Left lung (tissue), 10 donors: ENCODE data around the gene CSRNP3. TPM values are rescaled to one million over a fixed set of nuclear protein-coding genes. Genes with fewer than 3 reads are reported as not detected.

Experiments used
- ATAC-seq: fragments of 200-7000 bp; cut with Tn5 transposase; one replicate; pipeline ENCODE4 v1.9.1; 2020; ENCODE audit warnings: moderate library complexity
- DNase-seq, 4 donors: peaks; one replicate each; pipeline ENCODE4 v3.0.0-alpha.2; 2013 to 2020
- H3K27ac ChIP-seq, 2 donors: fragments of 200-600 bp; sonication (generic) in 1 of 2; one replicate each; pipeline versions ENCODE4 v1.5.0 to v1.8.0; 2020 to 2021
- H3K27me3 ChIP-seq, 2 donors: fragments of 200-600 bp; sonication (generic) in 1 of 2; one replicate each; pipeline versions ENCODE4 v1.5.0 to v1.8.0; 2020 to 2021
- H3K36me3 ChIP-seq, 2 donors: fragments of 200-600 bp; sonication (generic) in 1 of 2; one replicate each; pipeline versions ENCODE4 v1.5.0 to v1.8.0; 2020 to 2021
- H3K4me1 ChIP-seq, 2 donors: fragments of 200-600 bp; one replicate each; pipeline ENCODE4 v1.8.0; 2021
- H3K4me3 ChIP-seq, 2 donors: fragments of 200-600 bp; sonication (generic) in 1 of 2; one replicate each; pipeline versions ENCODE4 v1.5.0 to v1.8.0; 2020 to 2021; ENCODE audit warnings: mild to moderate bottlenecking in 1 of 2
- H3K9me3 ChIP-seq, 2 donors: fragments of 200-600 bp; sonication (generic) in 1 of 2; one replicate each; pipeline versions ENCODE4 v1.5.0 to v1.8.0; 2020 to 2021
- intact Hi-C, 2 donors: fragments of 100-400 bp; cut with DNase I; formaldehyde crosslinking; loops; one replicate each; pipeline versions ENCODE4 v1.11.2 to v1.14.2; 2022
- polyA plus RNA-seq, 6 donors: library from polyadenylated mRNA; unstranded; fragments of 120-200 nt; gene quantifications; one replicate each; pipeline ENCODE4 v1.2.1, GENCODE V29; 2013; ENCODE audit not compliant: insufficient read length in 6 of 6
- total RNA-seq, 2 donors: library from RNA; stranded (reverse); fragmentation: NEBNext Ultra II Directional; extraction: Animal tissue kit (Norgen Biotek cat#: 25700); gene quantifications; one replicate each; pipeline ENCODE4 v1.2.1, GENCODE V29; 2021
- TF ChIP-seq, protein P1 (sequence below), 2 donors: fragments of 200-600 bp; sonication (generic) in 1 of 2; IDR thresholded peaks; one replicate each; pipeline versions ENCODE4 v1.5.0 to v1.8.0; 2021; ENCODE audit warnings: antibody characterized with exemption in 2 of 2
- donor health status: DM: no; HTN: yes; CAD: no.
- donor health status: DM: no; HTN: no; CAD: no.

CSRNP3 gene
- total and polyA plus RNA-seq, 8 donors = 1.5 to 11.4 (median 8.3) TPM

DNA sequence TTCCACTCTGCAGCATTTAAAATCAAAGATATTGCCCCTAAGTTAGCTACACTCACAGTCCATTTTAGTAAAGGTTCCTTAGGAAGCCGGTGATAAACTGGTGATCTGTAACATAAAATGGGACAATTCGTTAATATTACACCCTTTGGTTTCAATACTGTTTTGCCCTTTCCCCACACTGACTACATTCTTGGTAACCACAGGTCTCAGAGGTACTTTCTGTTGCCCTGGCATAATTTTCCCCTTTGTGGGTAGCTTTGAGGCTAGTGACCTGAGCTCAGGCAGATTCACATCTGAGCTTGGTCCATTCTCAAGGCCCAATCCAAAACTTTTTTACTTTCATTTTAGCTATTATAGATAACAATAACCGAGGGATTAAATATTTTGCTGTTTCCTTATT lies 32.9 kb upstream of the CSRNP3 start:
- H3K4me3 ChIP-seq = no peak overlapping the region
- intact Hi-C loops = no loop called here
- no peaks in the 10 kb centered on the region for H3K36me3 ChIP-seq
- no peaks in the 10 kb centered on the region for H3K27me3 ChIP-seq
- no peaks in the 10 kb centered on the region for H3K4me1 ChIP-seq
- DNase-seq = no peak
- TF ChIP-seq, protein P1, sequence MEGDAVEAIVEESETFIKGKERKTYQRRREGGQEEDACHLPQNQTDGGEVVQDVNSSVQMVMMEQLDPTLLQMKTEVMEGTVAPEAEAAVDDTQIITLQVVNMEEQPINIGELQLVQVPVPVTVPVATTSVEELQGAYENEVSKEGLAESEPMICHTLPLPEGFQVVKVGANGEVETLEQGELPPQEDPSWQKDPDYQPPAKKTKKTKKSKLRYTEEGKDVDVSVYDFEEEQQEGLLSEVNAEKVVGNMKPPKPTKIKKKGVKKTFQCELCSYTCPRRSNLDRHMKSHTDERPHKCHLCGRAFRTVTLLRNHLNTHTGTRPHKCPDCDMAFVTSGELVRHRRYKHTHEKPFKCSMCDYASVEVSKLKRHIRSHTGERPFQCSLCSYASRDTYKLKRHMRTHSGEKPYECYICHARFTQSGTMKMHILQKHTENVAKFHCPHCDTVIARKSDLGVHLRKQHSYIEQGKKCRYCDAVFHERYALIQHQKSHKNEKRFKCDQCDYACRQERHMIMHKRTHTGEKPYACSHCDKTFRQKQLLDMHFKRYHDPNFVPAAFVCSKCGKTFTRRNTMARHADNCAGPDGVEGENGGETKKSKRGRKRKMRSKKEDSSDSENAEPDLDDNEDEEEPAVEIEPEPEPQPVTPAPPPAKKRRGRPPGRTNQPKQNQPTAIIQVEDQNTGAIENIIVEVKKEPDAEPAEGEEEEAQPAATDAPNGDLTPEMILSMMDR (IDR thresholded peaks at IDR 0.05) = no peak
- no peaks in the 10 kb centered on the region for H3K9me3 ChIP-seq
- H3K27ac ChIP-seq = no peak overlapping the region
- no peak for ATAC-seq

DNA sequence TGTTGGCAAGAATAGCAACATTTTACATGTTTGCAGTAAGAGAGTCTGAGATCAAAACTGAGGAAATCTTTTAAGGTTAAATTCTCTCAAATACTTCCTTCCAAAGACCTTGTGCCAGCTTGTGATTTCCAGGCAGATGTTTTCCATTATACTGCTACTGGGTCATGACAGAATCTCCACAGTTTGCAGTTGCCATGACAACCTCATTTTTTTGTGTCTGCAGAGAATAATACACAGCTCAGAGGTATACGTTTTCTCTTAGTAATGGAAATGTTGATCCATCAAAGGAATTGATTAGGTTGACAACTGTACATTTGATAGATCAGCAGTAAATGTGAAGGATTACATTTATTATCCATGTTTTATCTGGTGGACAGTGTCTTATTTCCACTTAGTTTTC lies 29.1 kb upstream of the CSRNP3 start:
- Histone ChIP-seq H3K27ac (no peak overlapping the region), H3K4me3 (no peak overlapping the region), H3K4me1 (no peaks in the 10 kb centered on the region), H3K27me3 (no peaks in the 10 kb centered on the region), H3K36me3 (no peaks in the 10 kb centered on the region), H3K9me3 (no peaks in the 10 kb centered on the region)
- TF ChIP-seq, protein P1 (IDR thresholded peaks at IDR 0.05) = no peak
- DNase-seq (peak in 2 of 4 donors; percentile 36 to 62), ATAC-seq (no peak)
- intact Hi-C loops = no loop called here

DNA sequence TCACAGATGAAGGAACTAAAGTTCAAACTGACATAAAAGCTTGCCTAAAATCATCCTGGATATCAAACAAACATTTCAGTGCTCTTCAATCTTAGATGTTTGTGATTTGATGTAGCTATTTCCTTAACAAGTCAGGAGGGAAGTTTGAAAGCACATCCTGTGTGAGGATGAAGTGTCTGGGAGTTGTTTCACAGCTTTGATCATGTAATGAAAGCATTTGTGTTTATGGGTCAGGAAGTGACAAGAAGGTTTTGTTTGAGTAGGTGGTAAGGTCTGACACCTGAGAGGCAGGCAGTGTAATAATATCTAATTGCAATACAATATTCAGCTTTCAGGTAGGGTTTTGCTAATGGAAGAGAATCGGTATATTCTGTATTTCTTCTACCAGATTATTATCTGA lies 26.0 kb upstream of the CSRNP3 start:
- Histone ChIP-seq H3K36me3 (no peaks in the 10 kb centered on the region), H3K27me3 (no peaks in the 10 kb centered on the region), H3K27ac (no peak overlapping the region), H3K4me3 (no peak overlapping the region), H3K4me1 (no peaks in the 10 kb centered on the region), H3K9me3 (no peaks in the 10 kb centered on the region)
- TF ChIP-seq, protein P1 (IDR thresholded peaks at IDR 0.05) = no peak
- ATAC-seq = no peak
- DNase-seq = no peak
- intact Hi-C loops = no loop called here

DNA sequence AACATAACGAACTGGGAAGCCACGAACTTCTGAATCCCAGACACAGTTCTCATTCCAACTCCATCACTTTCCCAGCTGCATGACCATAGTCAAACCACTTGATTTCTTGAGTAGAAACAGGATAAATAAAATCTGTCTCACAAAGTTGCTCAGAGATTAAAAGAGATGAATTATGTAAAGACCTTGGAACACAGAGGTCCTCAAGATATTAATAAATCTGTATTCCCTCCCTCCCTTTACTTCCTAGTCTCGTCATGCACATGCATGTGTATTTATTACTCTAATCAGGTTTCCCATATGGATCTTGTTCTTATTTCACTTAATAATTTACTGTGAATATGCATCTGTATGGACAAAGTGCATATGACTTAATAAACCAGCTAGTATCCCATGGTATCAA lies 21.1 kb upstream of the CSRNP3 start:
- no peak overlapping the region for H3K27ac ChIP-seq
- intact Hi-C loops = no loop called here
- H3K4me3 ChIP-seq = no peak overlapping the region
- no peaks in the 10 kb centered on the region for H3K9me3 ChIP-seq
- peak in 2 of 4 donors; percentile 70 to 81 for DNase-seq
- TF ChIP-seq, protein P1 (IDR thresholded peaks at IDR 0.05) = no peak
- no peaks in the 10 kb centered on the region for H3K36me3 ChIP-seq
- ATAC-seq = no peak
- H3K4me1 ChIP-seq = no peaks in the 10 kb centered on the region
- no peaks in the 10 kb centered on the region for H3K27me3 ChIP-seq

DNA sequence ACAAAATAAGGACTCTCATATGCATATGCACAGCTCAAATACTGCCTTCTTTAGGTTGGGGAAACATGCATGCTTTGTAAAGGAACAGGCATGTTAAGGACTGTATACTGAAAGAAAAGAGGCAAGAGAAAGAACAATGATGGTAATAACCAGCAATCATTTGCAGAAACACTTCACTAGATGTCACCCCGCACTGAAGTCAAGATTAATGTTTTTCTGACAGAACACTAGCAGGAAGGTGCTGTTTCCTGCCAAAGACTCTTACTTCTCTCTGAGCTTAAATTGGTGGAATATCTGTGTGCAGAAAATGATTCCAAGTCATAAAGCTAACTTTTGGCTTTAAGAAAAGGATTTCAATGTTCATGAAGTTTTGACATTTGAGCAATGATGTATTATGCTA lies 19.3 kb upstream of the CSRNP3 start:
- Histone ChIP-seq H3K4me3 (no peak overlapping the region), H3K4me1 (no peaks in the 10 kb centered on the region), H3K9me3 (no peaks in the 10 kb centered on the region), H3K36me3 (no peaks in the 10 kb centered on the region), H3K27ac (no peak overlapping the region), H3K27me3 (no peaks in the 10 kb centered on the region)
- intact Hi-C loops = no loop called here
- TF ChIP-seq, protein P1 (IDR thresholded peaks at IDR 0.05) = no peak
- no peak for DNase-seq
- ATAC-seq = no peak
